IMR-90 (cell line): Measurements from ENCODE around the gene GPLD1. TPM values are rescaled to one million over a fixed set of nuclear protein-coding genes. Genes with fewer than 3 reads are reported as not detected.

ENCODE experiments used
- ATAC-seq: fragments of 200-7000 bp; cut with Tn5 transposase; 2 replicates; pipeline ENCODE4 v1.9.1; 2020; ENCODE audit warnings: low read depth, mild to moderate bottlenecking, moderate library complexity
- BruUV-seq: library from RNA; stranded (reverse); fragments of 400-500 nt; replicated peaks from 2 replicates; lab custom pipeline; 2021; lab: Mats Ljungman, UMichigan
- CTCF ChIA-PET: fragments of 300-600 bp; formaldehyde crosslinking; extraction: SDS; loops from one replicate; lab custom pipeline; 2021; ENCODE audit warnings: antibody characterized with exemption; lab: Yijun Ruan, JAX
- POLR2A ChIA-PET: fragments of 300-600 bp; sonication (Branson Sonifier 250); formaldehyde crosslinking; loops from one replicate; lab custom pipeline; 2022; ENCODE audit warnings: antibody characterized with exemption; ENCODE audit not compliant: unreplicated experiment; lab: Charles Lee
- DNase-seq: peaks from one replicate; pipeline ENCODE4 v3.0.0; 2013
- H2AFZ ChIP-seq: replicated peaks from 2 replicates; pipeline ENCODE3; 2013; ENCODE audit warnings: low read length, mild to moderate bottlenecking; ENCODE audit not compliant: poor library complexity
- H2AK5ac ChIP-seq: 2 replicates; pipeline ENCODE4 v1.6.1; 2013; ENCODE audit warnings: low read depth, low read length, inconsistent platforms
- H2AK9ac ChIP-seq: replicated peaks from 2 replicates; pipeline ENCODE3; 2013; ENCODE audit warnings: mild to moderate bottlenecking, low read depth, low read length, moderate library complexity; ENCODE audit not compliant: poor library complexity
- H2BK120ac ChIP-seq: 2 replicates; pipeline ENCODE4 v1.6.1; 2013; ENCODE audit warnings: low read depth, low read length, inconsistent platforms
- H2BK15ac ChIP-seq: 3 replicates; pipeline ENCODE4 v1.6.1; 2013; ENCODE audit warnings: low read depth, low read length, inconsistent platforms
- H2BK20ac ChIP-seq: 2 replicates; pipeline ENCODE4 v1.6.1; 2013; ENCODE audit warnings: low read depth, mild to moderate bottlenecking, inconsistent platforms, low read length, moderate library complexity
- H2BK5ac ChIP-seq: 2 replicates; pipeline ENCODE4 v1.6.1; 2013; ENCODE audit warnings: mild to moderate bottlenecking, low read depth, low read length, inconsistent platforms; ENCODE audit not compliant: poor library complexity, severe bottlenecking
- H3K14ac ChIP-seq: replicated peaks from 2 replicates; pipeline ENCODE4 v1.6.1; 2013; ENCODE audit warnings: low read depth, low read length, inconsistent platforms
- H3K18ac ChIP-seq: 2 replicates; pipeline ENCODE4 v1.6.1; 2013; ENCODE audit warnings: low read depth, low read length, control low read depth
- H3K23ac ChIP-seq: 2 replicates; pipeline ENCODE4 v1.6.1; 2013; ENCODE audit warnings: low read depth, low read length, inconsistent platforms
- H3K27ac ChIP-seq: 2 replicates; pipeline ENCODE4 v1.5.1; 2013; ENCODE audit warnings: mild to moderate bottlenecking, control low read depth, low read length; ENCODE audit not compliant: insufficient read depth
- H3K27me3 ChIP-seq: 2 replicates; pipeline ENCODE4 v1.6.1; 2013; ENCODE audit warnings: low read length; ENCODE audit not compliant: control insufficient read depth, insufficient read depth
- H3K36me3 ChIP-seq: 2 replicates; pipeline ENCODE4 v1.6.1; 2013; ENCODE audit warnings: low read length, mixed read lengths; ENCODE audit not compliant: control insufficient read depth, insufficient read depth
- H3K4ac ChIP-seq: 2 replicates; pipeline ENCODE4 v1.6.1; 2013; ENCODE audit warnings: low read depth, low read length, inconsistent platforms
- H3K4me1 ChIP-seq: 2 replicates; pipeline ENCODE4 v1.6.1; 2013; ENCODE audit warnings: low read length, mixed read lengths; ENCODE audit not compliant: control insufficient read depth, insufficient read depth
- H3K4me2 ChIP-seq: 2 replicates; pipeline ENCODE4 v1.6.1; 2013; ENCODE audit warnings: low read depth, mild to moderate bottlenecking, control low read depth, low read length, moderate library complexity
- H3K4me3 ChIP-seq: 2 replicates; pipeline ENCODE4 v1.5.1; 2013; ENCODE audit warnings: low read depth, mild to moderate bottlenecking, control low read depth, low read length, moderate library complexity; ENCODE audit not compliant: insufficient read depth
- H3K56ac ChIP-seq: 2 replicates; pipeline ENCODE4 v1.6.1; 2013; ENCODE audit warnings: low read length, inconsistent platforms; ENCODE audit not compliant: insufficient read depth; ENCODE audit errors: extremely low read depth
- H3K79me1 ChIP-seq, 2 experiments: 2 replicates each; pipeline ENCODE4 v1.6.1; 2013; ENCODE audit warnings: low read length in 2 of 2, inconsistent platforms in 1 of 2, low read depth in 1 of 2
- H3K9ac ChIP-seq: 2 replicates; pipeline ENCODE4 v1.6.1; 2013; ENCODE audit warnings: low read depth, low read length, control low read depth
- H3K9me1 ChIP-seq: 2 replicates; pipeline ENCODE4 v1.6.1; 2013; ENCODE audit warnings: low read length, inconsistent platforms; ENCODE audit not compliant: insufficient read depth
- H3K9me3 ChIP-seq: 2 replicates; pipeline ENCODE4 v1.6.1; 2013; ENCODE audit warnings: low read length; ENCODE audit not compliant: control insufficient read depth, insufficient read depth
- H4K20me1 ChIP-seq: 2 replicates; pipeline ENCODE4 v1.6.1; 2013; ENCODE audit warnings: low read length, inconsistent platforms; ENCODE audit not compliant: insufficient read depth
- H4K5ac ChIP-seq: 2 replicates; pipeline ENCODE4 v1.6.1; 2013; ENCODE audit warnings: mild to moderate bottlenecking, low read depth, low read length, control low read depth
- H4K8ac ChIP-seq, 2 experiments: 2 replicates each; pipeline ENCODE4 v1.6.1; 2013; ENCODE audit warnings: low read depth in 2 of 2, low read length in 2 of 2, control low read depth in 1 of 2, inconsistent platforms in 1 of 2
- H4K91ac ChIP-seq: 2 replicates; pipeline ENCODE4 v1.6.1; 2013; ENCODE audit warnings: low read depth, low read length, inconsistent platforms; ENCODE audit not compliant: insufficient read depth
- CHD1 ChIP-seq: IDR thresholded peaks from 2 replicates; pipeline ENCODE4 v1.6.1; 2012; ENCODE audit warnings: low read depth, low read length, improper control_type of control experiment
- CTCF ChIP-seq: conservative IDR thresholded peaks from 2 replicates; pipeline ENCODE4 v1.5.1; 2012; ENCODE audit warnings: mild to moderate bottlenecking, low read depth, low read length, improper control_type of control experiment
- ELK1 ChIP-seq: fragments of 150-350 bp; IDR thresholded peaks from 2 replicates; pipeline ENCODE4 v1.6.1; 2016; ENCODE audit warnings: low read depth, mild to moderate bottlenecking, low read length, moderate library complexity, borderline replicate concordance
- NFE2L2 ChIP-seq: fragments of 150-350 bp; IDR thresholded peaks from 2 replicates; pipeline ENCODE4 v1.6.1; 2016; ENCODE audit warnings: low read depth, mild to moderate bottlenecking, low read length
- POLR2A ChIP-seq: IDR thresholded peaks from 2 replicates; pipeline ENCODE4 v1.6.1; 2012; ENCODE audit warnings: mild to moderate bottlenecking, low read depth, low read length
- RAD21 ChIP-seq: IDR thresholded peaks from 2 replicates; pipeline ENCODE4 v1.6.1; 2012; ENCODE audit warnings: low read length, improper control_type of control experiment
- WGBS, 2 experiments: methylation state at CpG; one replicate each; pipeline versions ENCODE4 v1.1.5 to v1.1.7; 2013; ENCODE audit warnings: missing lambda C conversion rate in 2 of 2; ENCODE audit not compliant: insufficient read length in 1 of 2; ENCODE audit errors: extremely low coverage in 2 of 2; 5-methylcytosine and 5-hydroxymethylcytosine counted together
- dilution Hi-C: fragments of 300-500 bp; cut with HindIII; formaldehyde crosslinking; loops from one replicate; pipeline ENCODE4 v1.14.3; 2018; ENCODE audit warnings: low sequenced_read_pairs; ENCODE audit not compliant: unreplicated experiment
- in situ Hi-C: fragments of 300-500 bp; cut with MboI; formaldehyde crosslinking; loops from 3 replicates; pipeline ENCODE4 v1.14.3; 2019; ENCODE audit warnings: low sequenced_read_pairs, inconsistent platforms, mixed read lengths
- intact Hi-C: fragments of 100-400 bp; cut with micrococcal nuclease; formaldehyde crosslinking; loops from 2 replicates; pipeline ENCODE4 v1.10.0; 2022
- polyA plus RNA-seq, 3 experiments: library from polyadenylated mRNA; depleted of rRNA; stranded (reverse); fragments of >200 nt; gene quantifications; 2 replicates each; pipeline ENCODE4 v1.2.3, GENCODE V29; 2012; ENCODE audit warnings: low replicate concordance in 1 of 3
- total RNA-seq: library from RNA; depleted of rRNA; stranded (reverse); fragments of >200 nt; gene quantifications from 2 replicates; pipeline ENCODE4 v1.2.3, GENCODE V29; 2012; rRNA removed

Gene GPLD1
- total and polyA plus RNA-seq, 2 of the 4 experiments (the other 2 are of a cell fraction), result 0.05 to 0.18 TPM

GRCh38 chr6:24378473-24379097 is 110.8 kb downstream of the GPLD1 start:
- POLR2A ChIA-PET, result no interaction called here
- H2BK15ac ChIP-seq, result no peak overlapping the region
- H3K9me1 ChIP-seq, result no peaks in the 10 kb centered on the region
- intact Hi-C loops (no loop called here), in situ Hi-C loops (no loop called here), dilution Hi-C loops (no loop called here)
- H3K18ac ChIP-seq, result no peak overlapping the region
- no peak overlapping the region for H2AK5ac ChIP-seq
- TF ChIP-seq CHD1, result no peak
- no peak for TF ChIP-seq CTCF
- no peak for TF ChIP-seq POLR2A
- TF ChIP-seq RAD21, result no peak
- no peak for TF ChIP-seq ELK1
- TF ChIP-seq NFE2L2, result no peak
- no peaks in the 10 kb centered on the region for H3K27me3 ChIP-seq
- H3K27ac ChIP-seq, result no peak overlapping the region
- no peak overlapping the region for H3K9ac ChIP-seq
- no peak overlapping the region for H3K4ac ChIP-seq
- no peak overlapping the region for H4K91ac ChIP-seq
- H3K4me2 ChIP-seq, result no peak overlapping the region
- no TSS peak for BruUV-seq
- H3K79me1 ChIP-seq, result no peaks in the 10 kb centered on the region
- no peaks in the 10 kb centered on the region for H3K9me3 ChIP-seq
- H3K4me3 ChIP-seq, result no peak overlapping the region
- no peak overlapping the region for H2BK120ac ChIP-seq
- no peaks in the 10 kb centered on the region for H4K20me1 ChIP-seq
- H3K14ac ChIP-seq, result no peak overlapping the region
- H4K5ac ChIP-seq, result no peak overlapping the region
- WGBS, 2 experiments, result no CpG with 5 or more reads among the region's 1 CpG
- no peak overlapping the region for H2BK5ac ChIP-seq
- DNase-seq (no peak), ATAC-seq (no peak)
- H2AK9ac ChIP-seq, result no peak overlapping the region
- H3K36me3 ChIP-seq, result no peaks in the 10 kb centered on the region
- no peaks in the 10 kb centered on the region for H3K4me1 ChIP-seq
- H4K8ac ChIP-seq, result no peak overlapping the region
- no peak overlapping the region for H3K56ac ChIP-seq
- H3K23ac ChIP-seq, result no peak overlapping the region
- no peak overlapping the region for H2AFZ ChIP-seq
- CTCF ChIA-PET, result interaction anchor here (0.7 kb wide), 1 partner anchor 23 kb away, joined by 3 read pairs; no protein-coding TSS in a partner anchor
- no peak overlapping the region for H2BK20ac ChIP-seq

Other genes starting within 250 kb of the GPLD1 start
- not detected in 2 replicates for gene DCDC2, start 131.5 kb downstream of the GPLD1 start, total RNA-seq
- not detected in 2 replicates for gene DCDC2, start 131.5 kb downstream of the GPLD1 start, polyA plus RNA-seq (2012; rRNA removed)
- 8.8 and 16.9 TPM in 2 replicates for gene MRS2, start 86.6 kb downstream of the GPLD1 start, total RNA-seq
- gene MRS2, start 86.6 kb downstream of the GPLD1 start, polyA plus RNA-seq (2012; rRNA removed), result 8.7 and 11.1 TPM in 2 replicates
- gene ALDH5A1, start 5.4 kb upstream of the GPLD1 start, total RNA-seq, result 0.28 and 0.36 TPM in 2 replicates
- gene ALDH5A1, start 5.4 kb upstream of the GPLD1 start, polyA plus RNA-seq (2012; rRNA removed), result 0.46 and 0.48 TPM in 2 replicates
- not detected in 2 replicates for gene KIAA0319, start 156.6 kb upstream of the GPLD1 start, total RNA-seq
- not detected in 2 replicates for gene KIAA0319, start 156.6 kb upstream of the GPLD1 start, polyA plus RNA-seq (2012; rRNA removed)
- gene TDP2, start 177.3 kb upstream of the GPLD1 start, total RNA-seq, result 13.6 and 25.8 TPM in 2 replicates
- 18.2 and 22.8 TPM in 2 replicates for gene TDP2, start 177.3 kb upstream of the GPLD1 start, polyA plus RNA-seq (2012; rRNA removed)
- gene ACOT13, start 177.5 kb upstream of the GPLD1 start, total RNA-seq, result 3.6 and 8.1 TPM in 2 replicates
- 21.2 and 25.7 TPM in 2 replicates for gene ACOT13, start 177.5 kb upstream of the GPLD1 start, polyA plus RNA-seq (2012; rRNA removed)
- 50.7 and 65.3 TPM in 2 replicates for gene C6orf62, start 229.6 kb upstream of the GPLD1 start, total RNA-seq
- gene C6orf62, start 229.6 kb upstream of the GPLD1 start, polyA plus RNA-seq (2012; rRNA removed), result 37.4 and 47.5 TPM in 2 replicates